GM12874 (cell line): ENCODE measurements around the gene ABLIM3.

Source experiments
- CTCF ChIP-seq: IDR thresholded peaks from 2 replicates; pipeline ENCODE4 v1.5.1; 2011; ENCODE audit warnings: low read depth, mild to moderate bottlenecking, control low read depth, low read length, moderate library complexity; ENCODE audit not compliant: insufficient read depth

Gene ABLIM3

GRCh38 chr5:149153193-149153750 is 12.0 kb downstream of the ABLIM3 start:
- no peak for TF ChIP-seq CTCF

- TF ChIP-seq CTCF = no peak
Measured at GRCh38 chr5:149153751-149154610, 12.7 kb downstream of the ABLIM3 start.

GRCh38 chr5:149154650-149155049 is 13.4 kb downstream of the ABLIM3 start:
- TF ChIP-seq CTCF = no peak

DNA sequence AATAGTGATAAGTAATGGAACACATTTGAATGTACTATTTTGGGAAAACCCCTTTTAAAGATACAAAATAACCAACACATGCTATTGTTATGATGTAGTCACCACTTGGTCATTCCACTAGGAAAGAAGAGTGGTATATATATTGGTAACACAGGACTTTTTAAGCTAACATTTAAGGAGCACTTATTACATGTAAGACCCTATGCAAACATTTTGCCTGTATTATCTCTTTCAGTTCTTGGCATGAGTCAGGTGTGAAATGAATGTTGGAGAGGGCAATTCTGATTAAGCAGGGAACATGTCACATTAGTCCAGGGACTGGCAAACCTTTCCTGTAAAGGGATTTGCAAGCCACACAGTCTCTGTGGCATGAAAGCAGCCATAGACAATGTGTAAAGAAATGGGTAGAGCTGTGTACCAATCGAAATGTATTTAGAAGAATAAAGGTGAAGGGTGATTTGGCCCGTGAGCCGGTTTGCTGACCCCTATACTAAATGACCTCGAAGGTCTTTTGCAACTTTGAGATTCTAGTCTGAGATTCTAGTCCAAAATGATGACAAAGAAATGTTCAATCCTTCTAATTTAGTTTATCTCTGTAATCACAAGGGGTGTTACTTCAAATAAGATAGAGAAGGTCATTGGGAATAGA is 15.3 kb downstream of the ABLIM3 start:
- no peak for TF ChIP-seq CTCF

DNA sequence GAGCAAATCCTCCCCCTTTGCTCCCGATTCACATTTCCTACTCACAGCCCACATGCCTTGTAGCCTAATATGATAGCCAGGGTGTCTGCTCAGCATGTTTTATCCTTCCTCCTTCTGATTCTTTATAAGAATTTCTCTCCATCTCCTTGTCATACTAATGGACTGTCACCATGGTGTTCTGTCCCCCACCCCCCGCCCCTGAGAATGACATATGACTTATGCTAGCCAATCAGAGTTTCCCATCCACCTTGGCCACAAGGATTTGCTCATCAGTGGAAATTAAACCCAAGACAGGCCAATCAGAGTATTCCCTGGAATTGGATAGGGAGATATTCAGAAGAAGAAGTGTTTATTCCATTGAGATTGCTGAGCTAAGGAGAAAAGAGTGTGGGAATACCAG is 16.0 kb downstream of the ABLIM3 start:
- no peak for TF ChIP-seq CTCF

- TF ChIP-seq CTCF = no peak
Measured at GRCh38 chr5:149160291-149160787, 19.0 kb downstream of the ABLIM3 start.

DNA sequence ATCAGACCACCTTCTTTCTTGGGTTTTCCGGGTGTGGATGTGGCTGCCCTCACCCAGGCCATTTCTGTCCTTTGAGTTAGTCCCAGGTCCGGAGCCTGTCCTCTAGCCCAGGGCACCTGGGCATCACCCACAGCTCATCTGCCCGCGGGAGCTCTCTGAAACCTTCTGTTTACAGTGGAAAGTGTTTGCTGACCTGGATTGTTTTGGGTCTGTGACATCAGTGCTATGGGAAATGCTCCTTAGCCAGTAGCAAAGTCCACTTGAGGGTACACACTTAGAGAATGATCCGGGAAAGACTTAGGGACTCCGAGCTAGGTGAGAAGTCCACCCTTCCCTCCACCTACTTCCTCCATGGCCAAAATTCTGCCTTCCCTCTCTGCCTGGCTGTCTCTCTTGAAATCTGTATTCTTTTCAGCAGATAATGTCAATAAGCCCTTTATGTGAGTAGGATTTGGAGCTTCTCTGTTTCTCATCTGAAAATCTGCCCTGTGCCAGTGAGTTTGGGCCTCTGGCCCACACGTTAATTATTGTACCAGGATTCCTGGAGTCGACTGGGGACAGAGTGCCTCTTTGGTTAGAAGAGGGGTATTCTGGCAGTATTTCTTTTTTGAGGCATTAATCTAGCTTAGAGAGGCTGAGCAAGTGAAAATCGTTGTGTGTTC is 19.9 kb downstream of the ABLIM3 start:
- TF ChIP-seq CTCF = no peak
